HUES64 (cell line): ENCODE data around the gene ARVCF.
A peak's percentile ranks its signal among the peaks of the same experiment; 100 is the strongest.

Experiments
- H3K27ac ChIP-seq: 2 replicates; pipeline ENCODE4 v1.7.0; 2013; ENCODE audit warnings: low read depth, low read length, inconsistent platforms
- H3K27me3 ChIP-seq: 2 replicates; pipeline ENCODE4 v1.6.1; 2013; ENCODE audit warnings: mild to moderate bottlenecking, low read length; ENCODE audit not compliant: insufficient read depth
- H3K36me3 ChIP-seq: 2 replicates; pipeline ENCODE4 v1.6.1; 2013; ENCODE audit warnings: mild to moderate bottlenecking, low read length; ENCODE audit not compliant: insufficient read depth
- H3K4me1 ChIP-seq: 2 replicates; pipeline ENCODE4 v1.6.1; 2013; ENCODE audit warnings: mild to moderate bottlenecking, low read length, moderate library complexity; ENCODE audit not compliant: insufficient read depth
- H3K4me3 ChIP-seq: 2 replicates; pipeline ENCODE4 v1.5.1; 2013; ENCODE audit warnings: mild to moderate bottlenecking, low read length, moderate library complexity
- H3K9ac ChIP-seq: 2 replicates; pipeline ENCODE4 v1.6.1; 2013; ENCODE audit warnings: mild to moderate bottlenecking, low read depth, low read length
- H3K9me3 ChIP-seq: 2 replicates; pipeline ENCODE4 v1.6.1; 2013; ENCODE audit warnings: low read depth, low read length; ENCODE audit not compliant: insufficient read depth
- WGBS: fragments of 150-250, 120-280 bp; methylation state at CpG from one replicate; pipeline ENCODE4 v1.1.7; 2013; ENCODE audit warnings: missing lambda C conversion rate; 5-methylcytosine and 5-hydroxymethylcytosine counted together

ARVCF gene

DNA sequence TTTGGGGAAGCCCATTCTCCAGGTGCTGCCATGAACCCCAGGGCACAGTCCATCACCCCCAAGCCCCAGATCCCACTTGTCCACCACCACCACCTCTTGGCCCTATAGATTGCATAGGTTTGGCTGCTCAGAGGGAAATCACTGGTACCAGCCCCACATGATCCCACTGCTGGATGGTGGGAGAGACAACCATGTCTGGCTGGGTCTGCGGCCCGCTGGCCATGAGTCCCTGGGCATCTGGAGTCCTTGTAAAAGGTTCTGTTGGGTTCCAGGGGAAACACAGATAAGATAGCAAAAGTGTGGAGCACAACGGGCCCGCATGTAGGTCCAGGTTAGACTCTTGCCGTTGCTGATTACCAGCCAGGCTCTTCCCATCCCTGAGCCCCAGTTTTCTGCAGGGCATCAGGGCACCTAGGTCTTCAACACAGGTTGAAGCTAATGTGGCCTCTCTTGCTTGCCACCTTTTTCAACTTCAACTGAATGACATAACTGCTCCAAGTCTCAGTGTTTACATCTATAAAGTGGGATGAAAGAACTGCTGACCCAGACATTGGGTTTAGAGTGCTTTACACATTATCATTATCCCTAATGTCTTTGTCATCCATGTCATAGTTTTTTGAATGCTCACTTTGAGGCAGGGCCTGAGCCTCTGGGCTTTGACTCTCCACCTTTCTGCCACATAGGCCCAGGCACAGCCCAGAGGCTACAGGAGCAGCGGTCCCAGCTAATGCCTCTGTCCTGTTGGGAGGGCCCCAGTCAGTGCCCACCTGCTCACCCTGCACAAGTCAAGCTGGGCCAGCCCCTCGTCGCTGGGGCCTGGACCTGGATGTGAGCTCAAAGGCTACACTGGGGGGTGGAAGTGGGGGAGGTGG lies 3.3 kb upstream of the ARVCF start:
- no peak overlapping the region for H3K27ac ChIP-seq
- no peaks in the 10 kb centered on the region for H3K4me1 ChIP-seq
- H3K36me3 ChIP-seq: no peaks in the 10 kb centered on the region
- 85% methylated on average over 8 of the region's 8 CpGs for WGBS
- no peak overlapping the region for H3K9ac ChIP-seq
- H3K9me3 ChIP-seq: no peaks in the 10 kb centered on the region
- no peak overlapping the region; the same call in 1 of the 2 replicates for H3K4me3 ChIP-seq
- peaks cover 57% of the 10 kb centered on the region for H3K27me3 ChIP-seq

GRCh38 chr22:20018001-20018400 lies 1.4 kb upstream of the ARVCF start:
- H3K9me3 ChIP-seq: no peaks in the 10 kb centered on the region
- H3K4me3 ChIP-seq: no peak overlapping the region
- H3K36me3 ChIP-seq: no peaks in the 10 kb centered on the region
- no peak overlapping the region for H3K9ac ChIP-seq
- no peak overlapping the region for H3K27ac ChIP-seq
- peaks cover 62% of the 10 kb centered on the region for H3K27me3 ChIP-seq
- 86% methylated on average over 5 of the region's 5 CpGs for whole genome bisulfite sequencing
- H3K4me1 ChIP-seq: 0 out of 2 replicates have a peak, but pooled peaks cover 3% of the 10 kb centered on the region

- 57% methylated on average over 9 of the region's 9 CpGs for WGBS
- Histone ChIP-seq H3K9ac (no peak overlapping the region), H3K4me1 (0 out of 2 replicates have a peak, but pooled peaks cover 3% of the 10 kb centered on the region), H3K9me3 (no peaks in the 10 kb centered on the region), H3K27me3 (peaks cover 62% of the 10 kb centered on the region), H3K36me3 (no peaks in the 10 kb centered on the region), H3K27ac (no peak overlapping the region), H3K4me3 (peak overlapping the region; percentile 76)
Observed at GRCh38 chr22:20017622-20017958, 967 bp upstream of the ARVCF start.

DNA sequence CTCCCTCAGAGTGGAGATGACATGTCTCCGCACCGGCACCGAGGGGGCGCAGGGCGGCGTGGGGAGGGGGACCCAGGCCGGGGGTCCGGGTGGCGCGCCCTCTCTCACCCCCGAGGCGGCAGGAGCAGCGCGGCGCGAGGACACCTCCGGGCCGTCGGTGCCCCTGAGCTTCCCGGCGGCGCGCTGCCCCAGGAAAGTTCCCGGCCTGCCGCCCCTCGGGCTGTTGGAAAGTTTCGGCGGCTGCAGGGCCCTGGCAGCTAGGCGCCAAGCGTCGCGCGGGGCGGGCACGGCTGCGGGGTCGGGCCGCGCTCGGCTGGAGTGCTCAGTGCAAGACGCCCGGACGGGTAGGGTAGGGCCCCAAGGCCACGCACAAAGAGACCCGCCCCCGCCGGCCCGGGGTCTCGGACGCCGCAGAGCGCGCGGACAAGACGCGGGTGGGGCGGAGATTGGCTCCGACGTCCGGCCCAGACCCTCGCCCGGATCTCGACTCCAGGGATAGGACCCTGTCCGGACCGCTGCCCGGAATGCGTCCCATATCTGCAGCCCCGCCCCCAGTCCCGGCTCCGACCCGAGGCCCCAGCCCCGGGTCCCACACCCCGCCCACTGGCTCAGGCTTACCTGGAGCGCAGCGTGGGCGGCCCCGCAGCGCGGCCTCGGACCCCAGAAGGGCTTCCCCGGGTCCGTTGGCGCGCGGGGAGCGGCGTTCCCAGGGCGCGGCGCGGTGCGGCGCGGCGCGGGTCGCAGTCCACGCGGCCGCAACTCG lies 471 bp downstream of the ARVCF start:
- peak overlapping the region; percentile 5; the same call in 1 of the 2 replicates for H3K9ac ChIP-seq
- no peak overlapping the region for H3K27ac ChIP-seq
- WGBS: 1% methylated on average over 101 of the region's 101 CpGs
- H3K4me3 ChIP-seq: peak overlapping the region; percentile 76
- H3K36me3 ChIP-seq: no peaks in the 10 kb centered on the region
- H3K27me3 ChIP-seq: peaks cover 59% of the 10 kb centered on the region
- H3K9me3 ChIP-seq: no peaks in the 10 kb centered on the region
- H3K4me1 ChIP-seq: 0 out of 2 replicates have a peak, but pooled peaks cover 3% of the 10 kb centered on the region

- no peaks in the 10 kb centered on the region for H3K9me3 ChIP-seq
- no peak overlapping the region for H3K9ac ChIP-seq
- H3K27ac ChIP-seq: no peak overlapping the region
- peak overlapping the region; percentile 76; the same call in 1 of the 2 replicates for H3K4me3 ChIP-seq
- 0 out of 2 replicates have a peak, but pooled peaks cover 3% of the 10 kb centered on the region for H3K4me1 ChIP-seq
- 90% methylated on average over 10 of the region's 10 CpGs for WGBS
- H3K36me3 ChIP-seq: no peaks in the 10 kb centered on the region
- peaks cover 55% of the 10 kb centered on the region for H3K27me3 ChIP-seq
Observed at GRCh38 chr22:20015187-20015625, 1.4 kb downstream of the ARVCF start.

DNA sequence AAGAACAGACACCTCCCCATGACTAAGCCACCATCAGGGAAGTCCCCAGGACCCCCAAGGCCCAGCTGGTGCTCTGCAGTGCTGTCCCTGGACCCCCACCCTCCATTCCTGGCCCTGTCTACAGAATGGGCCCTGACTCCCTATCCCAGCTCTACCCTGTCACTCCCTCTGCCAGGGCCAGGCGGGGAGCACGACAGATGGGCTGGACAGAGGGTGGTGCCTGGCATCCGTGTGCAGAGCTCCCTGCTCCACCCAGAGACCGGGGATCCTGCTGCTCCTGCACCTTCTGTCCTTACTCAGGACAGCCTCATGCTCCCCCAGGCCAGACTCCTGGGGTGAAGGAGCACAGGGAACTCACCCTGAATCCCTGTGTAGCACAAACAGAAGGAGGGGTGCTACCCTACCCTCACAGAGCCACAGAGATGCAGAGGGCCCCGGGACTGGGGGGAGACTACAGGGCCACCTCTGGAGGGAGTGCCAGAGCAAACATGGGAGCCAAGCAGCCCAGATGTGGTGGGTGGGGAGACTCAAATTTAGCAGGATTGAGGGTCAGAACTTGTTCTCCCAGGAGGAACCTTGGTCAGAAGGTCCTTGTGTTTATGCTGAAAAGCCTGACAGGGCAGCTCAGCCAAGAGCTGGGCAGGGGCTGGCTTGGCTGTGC lies 2.0 kb downstream of the ARVCF start:
- peaks cover 49% of the 10 kb centered on the region for H3K27me3 ChIP-seq
- 89% methylated on average over 5 of the region's 5 CpGs for WGBS
- H3K27ac ChIP-seq: no peak overlapping the region
- no peak overlapping the region for H3K4me3 ChIP-seq
- H3K36me3 ChIP-seq: no peaks in the 10 kb centered on the region
- no peaks in the 10 kb centered on the region for H3K9me3 ChIP-seq
- no peak overlapping the region for H3K9ac ChIP-seq
- H3K4me1 ChIP-seq: 0 out of 2 replicates have a peak, but pooled peaks cover 3% of the 10 kb centered on the region

DNA sequence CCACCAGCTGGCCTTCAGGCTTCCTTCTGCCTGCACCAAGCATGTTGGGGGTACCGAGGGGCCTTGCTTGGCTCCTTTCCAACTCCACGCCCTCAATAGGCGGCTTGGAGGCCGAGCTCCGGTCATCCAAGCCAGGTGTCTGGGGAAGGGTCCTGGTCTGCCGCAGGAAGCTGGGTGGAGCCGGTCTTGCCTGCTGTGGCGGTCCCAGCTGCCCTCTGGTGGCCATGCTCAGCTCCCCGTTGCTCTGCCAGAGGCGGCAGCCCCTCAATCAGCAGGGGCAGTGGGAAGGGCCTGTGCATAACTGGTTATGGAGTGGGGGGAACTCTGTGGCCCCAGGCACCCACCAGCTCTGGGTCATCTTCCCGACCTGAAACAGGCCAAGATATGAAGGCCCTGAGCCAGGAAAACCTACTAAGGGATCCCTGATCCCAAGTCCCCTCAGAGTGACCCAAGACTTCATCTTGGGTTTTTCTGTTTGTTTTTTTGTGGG lies 3.2 kb downstream of the ARVCF start:
- Histone ChIP-seq H3K36me3 (no peaks in the 10 kb centered on the region), H3K9ac (no peak overlapping the region), H3K4me3 (no peak overlapping the region), H3K27me3 (peaks cover 37% of the 10 kb centered on the region), H3K27ac (no peak overlapping the region), H3K4me1 (0 out of 2 replicates have a peak, but pooled peaks cover 3% of the 10 kb centered on the region), H3K9me3 (no peaks in the 10 kb centered on the region)
- 20% methylated on average over 11 of the region's 11 CpGs for WGBS

- H3K36me3 ChIP-seq: no peaks in the 10 kb centered on the region
- no peak overlapping the region for H3K4me3 ChIP-seq
- peaks cover 31% of the 10 kb centered on the region for H3K27me3 ChIP-seq
- 0 out of 2 replicates have a peak, but pooled peaks cover 3% of the 10 kb centered on the region for H3K4me1 ChIP-seq
- no peak overlapping the region for H3K27ac ChIP-seq
- 92% methylated on average over 10 of the region's 10 CpGs for WGBS
- no peak overlapping the region for H3K9ac ChIP-seq
- H3K9me3 ChIP-seq: no peaks in the 10 kb centered on the region
Observed at GRCh38 chr22:20012741-20013331, 3.8 kb downstream of the ARVCF start.

GRCh38 chr22:20011993-20012740 lies 4.5 kb downstream of the ARVCF start:
- H3K27me3 ChIP-seq: peaks cover 24% of the 10 kb centered on the region
- H3K36me3 ChIP-seq: no peaks in the 10 kb centered on the region
- no peak overlapping the region for H3K9ac ChIP-seq
- H3K4me3 ChIP-seq: no peak overlapping the region
- H3K4me1 ChIP-seq: 0 out of 2 replicates have a peak, but pooled peaks cover 3% of the 10 kb centered on the region
- no peak overlapping the region for H3K27ac ChIP-seq
- no peaks in the 10 kb centered on the region for H3K9me3 ChIP-seq
- WGBS: 93% methylated on average over 7 of the region's 7 CpGs
